Activated T-cell treated with anti-CD3 and anti-CD28 coated beads, Interleukin-2, amount 50 U/mL, for 24 hours (primary cell): ENCODE data around the gene PFN1.

Experiments used
- DNase-seq: peaks from one replicate; pipeline ENCODE4 v3.0.0-alpha.2; 2020
- H3K27ac Mint-ChIP-seq: 2 replicates; pipeline ENCODE4 v1.8.0; 2020; ENCODE audit warnings: mild to moderate bottlenecking, mixed read lengths
- H3K27me3 Mint-ChIP-seq: 2 replicates; pipeline ENCODE4 v1.8.0; 2020; ENCODE audit warnings: mixed read lengths
- H3K36me3 Mint-ChIP-seq: 2 replicates; pipeline ENCODE4 v1.8.0; 2020; ENCODE audit warnings: low read depth, mixed read lengths
- H3K4me1 Mint-ChIP-seq: 2 replicates; pipeline ENCODE4 v1.8.0; 2020; ENCODE audit warnings: low read depth, mixed read lengths
- H3K4me3 Mint-ChIP-seq: 2 replicates; pipeline ENCODE4 v1.8.0; 2020; ENCODE audit warnings: mild to moderate bottlenecking, moderate library complexity, mixed read lengths
- H3K9me3 Mint-ChIP-seq: 2 replicates; pipeline ENCODE4 v1.8.0; 2020; ENCODE audit warnings: mixed read lengths

PFN1 gene

GRCh38 chr17:4972322-4972721 is 24.0 kb upstream of the PFN1 start:
- Mint-ChIP-seq H3K27me3 (no peaks in the 10 kb centered on the region), H3K36me3 (peaks cover 14% of the 10 kb centered on the region), H3K4me3 (no peak overlapping the region), H3K4me1 (peaks cover 29% of the 10 kb centered on the region), H3K27ac (peak overlapping the region; percentile 22), H3K9me3 (no peaks in the 10 kb centered on the region)
- no peak for DNase-seq

GRCh38 chr17:4971826-4972225 is 23.5 kb upstream of the PFN1 start:
- peaks cover 9% of the 10 kb centered on the region for H3K36me3 Mint-ChIP-seq
- H3K4me1 Mint-ChIP-seq = peaks cover 29% of the 10 kb centered on the region
- no peak for DNase-seq
- no peaks in the 10 kb centered on the region for H3K9me3 Mint-ChIP-seq
- peak overlapping the region; percentile 45 for H3K27ac Mint-ChIP-seq
- H3K27me3 Mint-ChIP-seq = no peaks in the 10 kb centered on the region
- no peak overlapping the region for H3K4me3 Mint-ChIP-seq

GRCh38 chr17:4970273-4970672 is 21.9 kb upstream of the PFN1 start:
- peaks cover 4% of the 10 kb centered on the region for H3K36me3 Mint-ChIP-seq

GRCh38 chr17:4969551-4970173 is 21.3 kb upstream of the PFN1 start:
- H3K27ac Mint-ChIP-seq = no peak overlapping the region
- no peak overlapping the region for H3K4me3 Mint-ChIP-seq
- H3K9me3 Mint-ChIP-seq = peaks cover 5% of the 10 kb centered on the region
- H3K4me1 Mint-ChIP-seq = peaks cover 43% of the 10 kb centered on the region
- H3K36me3 Mint-ChIP-seq = peaks cover 9% of the 10 kb centered on the region
- peak; percentile 75 for DNase-seq
- H3K27me3 Mint-ChIP-seq = no peaks in the 10 kb centered on the region

More at GRCh38 chr17:4970273-4970672, 21.9 kb upstream of the PFN1 start:
- Mint-ChIP-seq H3K27ac (no peak overlapping the region), H3K27me3 (no peaks in the 10 kb centered on the region), H3K4me3 (no peak overlapping the region), H3K4me1 (peaks cover 40% of the 10 kb centered on the region), H3K9me3 (peaks cover 5% of the 10 kb centered on the region)
- no peak for DNase-seq

- DNase-seq = peak; percentile 78
- H3K9me3 Mint-ChIP-seq = peaks cover 5% of the 10 kb centered on the region
- no peak overlapping the region for H3K4me3 Mint-ChIP-seq
- peaks cover 10% of the 10 kb centered on the region for H3K36me3 Mint-ChIP-seq
- H3K27ac Mint-ChIP-seq = no peak overlapping the region
- H3K27me3 Mint-ChIP-seq = no peaks in the 10 kb centered on the region
- H3K4me1 Mint-ChIP-seq = peaks cover 43% of the 10 kb centered on the region
Measured at GRCh38 chr17:4969047-4969550, 20.8 kb upstream of the PFN1 start.

GRCh38 chr17:4968486-4969046 is 20.2 kb upstream of the PFN1 start:
- peaks cover 15% of the 10 kb centered on the region for H3K36me3 Mint-ChIP-seq
- no peaks in the 10 kb centered on the region for H3K27me3 Mint-ChIP-seq
- peaks cover 5% of the 10 kb centered on the region for H3K9me3 Mint-ChIP-seq
- peaks cover 43% of the 10 kb centered on the region for H3K4me1 Mint-ChIP-seq
- no peak overlapping the region for H3K27ac Mint-ChIP-seq
- H3K4me3 Mint-ChIP-seq = no peak overlapping the region
- peak; percentile 73 for DNase-seq

- Mint-ChIP-seq H3K4me1 (peaks cover 43% of the 10 kb centered on the region), H3K36me3 (peaks cover 17% of the 10 kb centered on the region), H3K27me3 (no peaks in the 10 kb centered on the region), H3K9me3 (peaks cover 5% of the 10 kb centered on the region), H3K27ac (no peak within 1 kb of the TSS), H3K4me3 (no peak within 1 kb of the TSS)
- DNase-seq = peak; percentile 98
Measured at GRCh38 chr17:4967539-4968485, 19.5 kb upstream of the PFN1 start, which contains the start of gene SPAG7. Gene SPAG7 (minus strand): TSS chr17:4967817. CDS start chr17:4967804, 13 bp downstream.

GRCh38 chr17:4966844-4967538 is 18.7 kb upstream of the PFN1 start:
- peaks cover 43% of the 10 kb centered on the region for H3K4me1 Mint-ChIP-seq
- no peaks in the 10 kb centered on the region for H3K27me3 Mint-ChIP-seq
- no peak overlapping the region for H3K4me3 Mint-ChIP-seq
- DNase-seq = no peak
- no peak overlapping the region for H3K27ac Mint-ChIP-seq
- H3K36me3 Mint-ChIP-seq = peaks cover 17% of the 10 kb centered on the region
- H3K9me3 Mint-ChIP-seq = peaks cover 5% of the 10 kb centered on the region

GRCh38 chr17:4965311-4965986 is 17.1 kb upstream of the PFN1 start:
- peaks cover 33% of the 10 kb centered on the region for H3K4me1 Mint-ChIP-seq
- DNase-seq = no peak
- H3K9me3 Mint-ChIP-seq = peaks cover 5% of the 10 kb centered on the region
- no peaks in the 10 kb centered on the region for H3K27me3 Mint-ChIP-seq
- peaks cover 24% of the 10 kb centered on the region for H3K36me3 Mint-ChIP-seq
- peak overlapping the region; percentile 46 for H3K4me3 Mint-ChIP-seq
- H3K27ac Mint-ChIP-seq = peak overlapping the region; percentile 53

- DNase-seq = no peak
- Mint-ChIP-seq H3K27me3 (no peaks in the 10 kb centered on the region), H3K27ac (peak overlapping the region; percentile 22), H3K9me3 (no peaks in the 10 kb centered on the region), H3K4me3 (no peak overlapping the region), H3K4me1 (peaks cover 6% of the 10 kb centered on the region), H3K36me3 (peaks cover 56% of the 10 kb centered on the region)
Measured at GRCh38 chr17:4960279-4960922, 12.1 kb upstream of the PFN1 start.

GRCh38 chr17:4959261-4959965 is 11.1 kb upstream of the PFN1 start:
- H3K4me3 Mint-ChIP-seq = no peak overlapping the region

GRCh38 chr17:4958102-4958501 is 9.8 kb upstream of the PFN1 start:
- DNase-seq = no peak
- H3K27me3 Mint-ChIP-seq = no peaks in the 10 kb centered on the region
- H3K4me3 Mint-ChIP-seq = no peak overlapping the region
- no peak overlapping the region for H3K27ac Mint-ChIP-seq
- no peaks in the 10 kb centered on the region for H3K9me3 Mint-ChIP-seq
- peaks cover 42% of the 10 kb centered on the region for H3K36me3 Mint-ChIP-seq
- peaks cover 2% of the 10 kb centered on the region for H3K4me1 Mint-ChIP-seq

More at GRCh38 chr17:4959261-4959965, 11.1 kb upstream of the PFN1 start:
- Mint-ChIP-seq H3K4me1 (peaks cover 2% of the 10 kb centered on the region), H3K27me3 (no peaks in the 10 kb centered on the region), H3K27ac (peak overlapping the region; percentile 58), H3K9me3 (no peaks in the 10 kb centered on the region), H3K36me3 (peaks cover 49% of the 10 kb centered on the region)
- no peak for DNase-seq
